GM19467 (cell line): Measurements from ENCODE around the gene CD82.
A peak's percentile ranks its signal among the peaks of the same experiment; 100 is the strongest.
"Not testable (repeated sequence)": the region's sequence is repeated elsewhere in the genome, so short reads cannot be mapped to it uniquely, and the experiment has no call there.

ENCODE experiments used
- ATAC-seq: cut with Tn5 transposase; IDR thresholded peaks from one replicate; pipeline ENCODE4 v1.9.1; 2021; ENCODE audit warnings: mild to moderate bottlenecking, moderate library complexity; ENCODE audit not compliant: unreplicated experiment

Gene CD82

GRCh38 chr11:44533921-44534711, 31.3 kb upstream of the CD82 start:
- ATAC-seq, result no peak

DNA sequence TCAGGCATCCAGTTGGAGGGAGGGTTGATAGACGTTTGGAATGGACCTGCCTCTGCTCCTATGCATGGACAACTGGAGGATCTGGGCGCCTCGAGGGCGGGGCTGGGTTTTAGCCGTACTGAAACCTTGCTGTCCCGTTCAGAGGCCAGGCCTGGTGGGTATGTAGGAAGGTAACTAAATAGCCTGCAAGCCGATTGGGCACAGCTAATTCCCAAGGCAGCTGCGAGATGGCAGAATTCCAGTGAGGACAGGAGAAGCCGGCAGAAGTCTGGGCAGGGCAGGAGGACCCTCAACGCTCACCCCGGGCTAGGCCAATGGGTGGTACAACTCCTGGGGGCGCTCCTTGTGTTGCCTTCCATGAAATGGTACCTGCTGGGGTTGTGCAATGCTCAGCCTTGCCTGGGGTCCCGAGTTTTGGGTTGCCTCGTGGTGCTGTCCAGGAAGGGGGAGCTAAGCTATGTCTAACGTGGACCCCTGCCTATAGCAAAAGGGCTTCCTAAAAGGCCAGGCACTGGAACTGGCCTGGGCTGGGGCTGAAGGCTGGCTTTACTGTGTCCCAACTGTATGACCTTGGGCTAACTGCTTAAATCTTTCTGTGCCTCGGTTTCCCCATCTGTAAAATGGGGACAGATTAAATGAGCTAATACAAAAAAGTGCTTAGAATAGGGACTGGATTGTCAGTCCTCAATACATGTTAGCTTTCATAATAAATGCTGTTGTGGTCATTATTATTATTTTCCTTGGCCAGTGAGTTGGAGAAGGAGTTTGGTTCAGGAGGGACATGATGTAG, 30.1 kb upstream of the CD82 start:
- ATAC-seq, result no peak

DNA sequence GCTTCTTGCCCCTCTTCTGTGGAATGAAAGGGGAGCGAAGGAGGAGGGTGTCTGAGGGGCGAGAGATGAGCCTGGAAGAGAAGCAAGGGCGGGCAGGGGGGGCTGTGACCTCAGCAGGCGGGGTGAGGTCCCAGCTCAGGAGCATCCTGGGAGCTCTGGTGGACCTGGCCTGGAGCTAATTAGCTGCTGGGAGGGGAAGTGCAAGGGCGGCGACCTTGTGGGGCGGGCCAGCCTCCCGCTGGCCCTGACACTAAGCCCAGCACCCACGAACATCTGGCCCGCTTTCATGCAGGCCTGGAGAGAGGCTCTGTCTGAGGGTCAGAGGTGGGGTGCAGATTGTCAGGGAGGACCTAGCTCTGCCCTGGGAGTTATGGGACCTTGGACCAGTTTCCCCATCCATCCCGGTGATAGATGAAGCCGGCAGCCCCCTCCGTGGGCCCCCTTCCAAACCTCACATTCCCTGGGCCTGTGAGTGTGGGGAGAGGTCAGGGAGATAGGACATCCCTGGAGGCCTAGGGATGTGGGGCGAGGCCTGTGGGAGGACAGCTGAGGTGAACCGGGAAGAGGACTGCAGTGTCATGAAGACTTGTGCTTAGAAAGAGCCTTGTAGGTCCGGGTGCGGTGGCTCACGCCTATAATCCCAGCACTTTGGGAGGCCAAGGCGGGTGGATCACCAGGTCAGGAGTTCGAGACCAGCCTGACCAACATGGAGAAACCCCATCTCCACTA, 28.5 kb upstream of the CD82 start:
- no peak for ATAC-seq

DNA sequence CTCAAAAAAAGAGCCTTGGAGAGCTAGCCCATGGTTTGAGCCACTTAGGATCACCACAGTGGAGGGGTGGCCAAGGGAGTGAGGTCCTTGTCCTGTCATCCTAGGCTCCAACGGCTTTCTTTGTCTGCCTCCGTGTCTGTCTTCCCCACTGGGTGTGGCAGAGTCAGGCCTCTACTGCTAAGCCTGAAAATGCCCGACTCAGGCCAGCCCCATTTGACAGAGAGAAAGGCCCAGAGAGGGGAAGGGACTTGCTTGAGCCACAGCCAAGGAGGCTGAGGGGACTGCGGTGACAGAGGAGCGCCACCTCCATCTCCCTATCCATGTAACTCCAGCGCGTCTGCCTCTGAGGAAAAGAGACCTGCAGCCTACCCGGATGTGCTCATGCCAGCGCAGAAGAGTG, 27.8 kb upstream of the CD82 start:
- no peak for ATAC-seq

DNA sequence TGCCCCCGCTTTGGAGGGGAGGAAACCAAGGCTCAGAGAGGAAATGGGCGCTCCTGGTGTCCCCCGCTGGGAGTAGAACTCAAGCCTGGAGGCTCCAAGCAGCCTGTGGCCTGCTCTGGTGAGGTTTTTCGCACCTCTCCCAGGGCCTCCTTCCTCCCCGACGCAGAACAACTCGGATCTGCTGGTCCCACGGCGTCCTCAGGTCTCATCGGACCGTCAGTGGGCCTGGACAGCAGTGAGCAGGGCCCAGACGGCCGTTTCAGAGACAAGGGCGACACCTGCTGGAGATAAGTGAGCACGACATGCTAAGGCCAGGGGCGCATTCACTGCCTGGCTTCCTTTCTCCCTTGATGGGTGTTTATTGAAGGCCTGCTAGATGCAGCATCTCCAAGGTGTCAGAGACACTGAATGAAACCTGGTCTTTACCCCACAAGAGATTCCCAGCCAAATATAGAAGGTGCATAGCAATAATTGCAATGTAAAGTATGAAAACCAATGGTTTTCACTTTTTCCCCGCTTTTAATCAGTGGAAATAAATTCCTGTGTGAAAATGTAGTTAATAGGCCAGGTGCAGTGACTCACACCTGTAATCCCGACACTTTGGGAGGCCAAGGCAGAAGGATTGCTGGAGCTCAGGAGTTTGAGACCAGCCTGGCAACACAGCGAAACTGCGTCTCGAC, 26.9 kb upstream of the CD82 start:
- peak; percentile 86 for ATAC-seq

- no peak for ATAC-seq
Observed at GRCh38 chr11:44539971-44540370, 25.5 kb upstream of the CD82 start.

GRCh38 chr11:44540667-44541066, 24.8 kb upstream of the CD82 start:
- no peak for ATAC-seq

DNA sequence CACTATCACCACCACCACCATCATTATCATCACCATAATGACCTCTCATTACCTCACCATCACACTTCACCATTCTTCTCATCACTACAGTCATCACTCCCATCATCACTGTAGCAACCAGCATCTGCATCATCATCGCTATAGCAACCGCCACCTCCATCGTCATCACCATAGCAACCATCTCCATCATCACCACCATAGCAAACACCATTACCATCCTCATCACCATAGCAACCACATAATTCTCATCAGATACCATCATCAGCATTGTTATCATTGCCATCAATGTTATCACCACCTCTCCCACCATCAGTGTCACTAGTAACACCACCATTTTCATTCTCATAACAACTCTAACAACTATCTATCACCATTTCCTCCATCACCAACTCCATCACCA, 23.1 kb upstream of the CD82 start:
- no peak for ATAC-seq

- ATAC-seq, result not testable (repeated sequence)
Observed at GRCh38 chr11:44546984-44547383, 18.5 kb upstream of the CD82 start.

DNA sequence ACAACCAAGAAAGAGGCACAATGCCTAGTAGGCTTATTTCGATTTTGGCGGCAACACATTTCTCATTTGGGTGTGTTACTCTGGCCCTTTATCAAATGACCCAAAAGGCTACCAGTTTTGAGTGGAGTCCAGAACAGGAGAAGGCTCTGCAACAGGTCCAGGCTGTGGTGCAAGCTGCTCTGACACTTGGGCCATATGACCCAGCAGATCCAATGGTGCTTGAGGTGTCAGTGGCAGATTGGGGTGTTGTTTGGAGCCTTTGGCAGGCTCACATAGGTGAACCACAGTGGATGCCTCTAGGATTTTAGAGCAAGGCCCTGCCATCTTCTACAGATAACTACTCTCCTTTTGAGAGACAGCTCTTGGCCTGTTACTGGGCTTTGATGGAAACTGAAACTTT, 17.9 kb upstream of the CD82 start:
- not testable (repeated sequence) for ATAC-seq

DNA sequence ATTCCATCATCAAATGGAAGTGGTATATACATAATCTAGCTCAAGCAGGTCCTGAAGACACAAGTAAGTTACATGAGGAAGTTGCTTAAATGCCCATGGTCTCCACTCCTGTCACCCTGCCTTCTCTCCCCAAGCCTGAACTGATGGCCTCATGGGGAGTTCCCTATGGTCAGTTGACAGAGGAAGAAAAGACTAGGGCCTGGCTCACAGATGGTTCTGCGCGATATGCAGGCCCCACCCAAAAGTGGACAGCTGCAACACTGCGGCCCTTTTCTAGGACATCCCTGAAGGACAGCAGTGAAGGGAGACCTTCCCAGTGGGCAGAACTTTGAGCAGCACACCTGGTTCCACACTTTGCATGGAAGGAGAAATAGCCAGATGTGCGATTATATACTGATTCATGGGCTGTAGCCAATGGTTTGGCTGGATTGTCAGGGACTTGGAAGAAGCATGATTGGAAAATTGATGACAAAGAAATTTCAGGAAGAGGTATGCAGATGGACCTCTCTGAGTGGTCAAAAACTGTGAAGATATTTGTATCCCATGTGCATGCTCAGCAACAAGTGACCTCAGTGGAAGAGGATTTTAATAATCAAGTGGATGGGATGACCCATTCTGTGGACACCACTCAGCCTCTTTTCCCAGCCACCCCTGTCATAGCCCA, 17.3 kb upstream of the CD82 start:
- ATAC-seq, result no peak

- ATAC-seq, result not testable (repeated sequence)
Observed at GRCh38 chr11:44548961-44549749, 16.3 kb upstream of the CD82 start.

DNA sequence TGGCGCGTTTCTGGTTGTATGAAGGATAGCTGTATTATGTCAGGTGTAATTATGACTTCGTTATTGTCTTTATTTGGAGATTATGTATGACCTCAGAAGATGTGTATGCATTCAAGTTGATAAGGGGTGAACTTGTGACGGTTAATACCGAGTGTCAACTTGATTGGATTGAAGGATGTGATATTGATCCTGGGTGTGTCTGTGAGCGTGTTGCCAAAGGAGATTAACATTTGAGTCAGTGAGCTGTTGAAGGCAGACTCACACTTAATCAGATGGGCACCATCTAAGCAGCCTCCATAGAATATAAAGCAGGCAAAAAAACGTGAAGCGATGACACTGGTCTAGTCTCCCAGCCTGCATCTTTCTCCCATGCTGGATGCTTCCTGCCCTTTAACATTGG, 15.3 kb upstream of the CD82 start:
- ATAC-seq, result no peak

DNA sequence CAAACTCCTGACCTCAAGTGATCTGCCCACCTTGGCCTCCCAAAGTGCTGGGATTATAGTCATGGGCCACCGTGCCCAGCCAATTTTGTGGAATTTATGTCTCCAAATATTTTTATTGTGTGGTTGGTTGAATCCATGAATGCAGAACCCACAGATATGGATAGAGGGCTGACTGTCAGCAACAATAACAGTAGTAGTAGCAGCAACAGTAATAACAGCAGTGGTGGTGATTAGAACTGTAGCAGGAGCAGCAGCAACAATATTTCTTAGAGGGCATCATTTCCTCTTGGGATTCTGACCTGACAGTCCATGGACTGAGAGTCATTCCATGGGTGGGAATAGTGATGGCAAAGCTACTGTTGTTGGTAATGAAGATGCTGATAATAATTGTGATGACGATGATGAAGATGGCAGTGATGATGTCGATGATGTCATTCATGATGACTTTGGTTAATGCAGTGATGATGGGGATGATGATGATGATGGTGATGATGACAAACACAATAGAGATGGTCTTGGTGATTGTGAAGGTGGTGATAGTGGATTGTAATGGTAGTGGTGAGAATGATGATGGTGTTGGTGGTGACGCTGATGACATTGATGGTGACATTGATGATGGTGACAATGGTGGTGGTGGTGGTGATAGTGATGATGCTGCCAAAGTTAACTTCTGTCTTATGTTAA, 13.9 kb upstream of the CD82 start:
- ATAC-seq, result no peak

DNA sequence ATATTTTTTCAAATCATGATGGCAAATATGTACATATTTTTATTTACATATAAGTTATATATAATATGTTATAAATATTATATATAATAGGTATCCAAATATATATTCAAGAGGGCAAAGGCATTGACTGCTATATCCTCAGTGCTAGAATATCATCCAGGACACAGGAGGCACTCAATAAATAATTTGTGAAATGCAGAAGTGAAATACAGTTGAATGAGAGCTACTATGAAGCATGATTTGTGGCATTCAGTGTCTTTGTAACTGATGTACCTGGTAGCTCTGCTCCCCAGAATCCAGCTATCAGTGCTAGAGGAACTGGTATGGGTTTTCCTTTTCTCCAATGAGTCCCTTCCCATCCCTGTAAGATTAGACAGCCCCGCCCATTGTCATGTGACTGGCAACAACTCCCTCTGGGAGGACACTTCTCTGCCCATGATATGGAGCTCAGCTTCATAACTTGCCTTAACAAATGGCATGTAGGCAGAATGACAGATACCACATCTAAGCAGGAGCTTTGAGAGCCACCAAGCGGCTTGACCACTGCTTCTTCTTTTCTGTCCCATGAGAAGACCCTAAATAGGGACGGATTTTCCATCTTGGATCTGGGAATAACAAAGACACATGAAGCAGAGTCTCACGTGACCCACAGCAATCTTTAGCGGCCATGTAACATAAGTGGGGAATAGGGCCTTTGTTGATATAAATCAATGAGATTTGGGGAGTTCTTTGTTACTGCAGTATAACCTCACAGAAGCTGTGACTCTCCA, 10.2 kb upstream of the CD82 start:
- no peak for ATAC-seq

- ATAC-seq, result no peak
Observed at GRCh38 chr11:44556735-44557409, 8.6 kb upstream of the CD82 start.

DNA sequence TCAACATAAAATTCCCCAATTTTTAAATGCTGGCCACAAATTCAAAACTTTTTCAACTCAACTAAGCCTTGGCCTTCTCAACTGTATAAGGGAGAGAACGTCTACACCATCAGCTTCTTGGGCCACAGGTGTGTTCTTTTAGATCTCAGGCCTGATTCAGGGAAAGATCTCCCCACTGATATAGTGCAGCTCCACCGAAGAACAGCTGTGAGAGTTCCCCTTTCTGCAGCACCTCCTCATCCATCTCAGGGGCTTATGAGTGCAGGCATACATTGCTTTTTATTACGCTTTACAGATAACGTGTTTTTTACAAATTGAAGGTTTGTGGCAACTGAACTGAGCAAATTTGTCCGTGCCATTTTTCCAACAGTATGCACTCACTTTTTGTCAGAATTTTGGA, 8.0 kb upstream of the CD82 start:
- no peak for ATAC-seq
